K562 treated with DMSO at 1 percent for 24 hours (cell line): Measurements from ENCODE around the gene ESD. TPM values are rescaled to one million over a fixed set of nuclear protein-coding genes. Genes with fewer than 3 reads are reported as not detected.

Source experiments
- total RNA-seq: library from RNA; unstranded; fragments of 300-600 nt; gene quantifications from 2 replicates; pipeline ENCODE4 v1.2.3, GENCODE V29; 2022; ENCODE audit warnings: low read depth; ENCODE audit not compliant: insufficient read depth

The ESD gene
- total RNA-seq: 87.5 and 94.1 TPM in 2 replicates

GRCh38 chr13:46796515-46797474 lies at the start of gene ESD:
ESD (minus strand) TSS chr13:46797161; CDS start chr13:46791413, 5,748 bp downstream.

Other genes with a start within 250 kb of the ESD start
- 2.2 and 3.7 TPM in 2 replicates for gene LRCH1, start 244.0 kb downstream of the ESD start, total RNA-seq
- not detected in 2 replicates for gene HTR2A, start 99.9 kb upstream of the ESD start, total RNA-seq